AG04450 (cell line): Measurements from ENCODE around the gene MYO1E. TPM values are rescaled to one million over a fixed set of nuclear protein-coding genes. Genes with fewer than 3 reads are reported as not detected.
A peak's percentile ranks its signal among the peaks of the same experiment; 100 is the strongest.

Experiments
- CTCF ChIA-PET: fragments of 300-600, 350-600 bp; formaldehyde crosslinking; extraction: SDS; loops from one replicate; lab custom pipeline; 2022; ENCODE audit warnings: antibody characterized with exemption, inconsistent platforms; lab: Charles Lee
- POLR2A ChIA-PET: fragments of 350-600 bp; formaldehyde crosslinking; extraction: SDS; loops from one replicate; lab custom pipeline; 2021; ENCODE audit warnings: antibody characterized with exemption, inconsistent platforms; lab: Yijun Ruan, JAX
- DNase-seq: peaks from one replicate; pipeline ENCODE4 v3.0.0-alpha.2; 2011; ENCODE audit warnings: low read depth, low spot score
- H3K27ac ChIP-seq: one replicate; pipeline ENCODE4 v1.5.1; 2012; ENCODE audit warnings: low read depth, low read length, control low read depth
- H3K27me3 ChIP-seq: one replicate; pipeline ENCODE4 v1.6.0; 2012; ENCODE audit warnings: low read length; ENCODE audit not compliant: control insufficient read depth, insufficient read depth
- H3K4me3 ChIP-seq: 2 replicates; pipeline ENCODE4 v1.5.1; 2011; ENCODE audit warnings: mild to moderate bottlenecking, low read depth, low read length, control low read depth
- H3K9me3 ChIP-seq: 2 replicates; pipeline ENCODE4 v1.5.1; 2012; ENCODE audit warnings: low read length; ENCODE audit not compliant: control insufficient read depth, insufficient read depth
- CTCF ChIP-seq: IDR thresholded peaks from 2 replicates; pipeline ENCODE4 v1.5.1; 2011; ENCODE audit warnings: low read depth, low read length, control low read depth, inconsistent platforms
- polyA plus RNA-seq: library from polyadenylated mRNA; depleted of rRNA; stranded (reverse); fragments of >200 nt; gene quantifications from 2 replicates; pipeline ENCODE4 v1.2.3, GENCODE V29; 2011

The MYO1E gene
- polyA plus RNA-seq, 1 experiment: 49.1 TPM

GRCh38 chr15:59115047-59115446 lies 257.6 kb downstream of the MYO1E start:
- ChIA-PET POLR2A (no interaction called here), CTCF (no interaction called here)
- Histone ChIP-seq H3K9me3 (no peaks in the 10 kb centered on the region), H3K4me3 (no peak overlapping the region), H3K27me3 (no peaks in the 10 kb centered on the region), H3K27ac (no peak overlapping the region)
- no peak for DNase-seq
- TF ChIP-seq CTCF: no peak

DNA sequence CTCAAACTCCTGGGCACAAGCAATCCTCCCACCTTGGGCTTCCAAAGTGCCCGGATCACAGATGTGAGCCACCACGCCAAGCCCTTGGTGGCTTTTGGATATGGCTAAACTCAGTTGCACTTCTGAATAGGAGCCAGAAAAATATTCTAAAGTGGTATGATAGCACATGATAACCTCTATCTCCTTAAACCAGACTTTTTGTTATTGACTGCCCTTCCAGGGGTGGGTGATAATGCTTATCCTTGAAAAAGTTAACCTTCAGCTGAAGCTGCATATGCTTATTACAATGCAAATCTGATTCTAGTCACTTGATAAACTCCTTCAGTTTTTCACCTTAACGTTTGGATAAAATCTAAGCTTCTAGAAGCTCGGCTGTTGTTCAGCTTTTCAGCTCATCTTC lies 261.4 kb downstream of the MYO1E start:
- POLR2A ChIA-PET: no interaction called here
- H3K27ac ChIP-seq: no peak overlapping the region
- no peaks in the 10 kb centered on the region for H3K9me3 ChIP-seq
- no peak overlapping the region for H3K4me3 ChIP-seq
- no peak for DNase-seq
- H3K27me3 ChIP-seq: no peaks in the 10 kb centered on the region
- TF ChIP-seq CTCF: no peak
- CTCF ChIA-PET: interaction anchor here (0.9 to 1.3 kb wide), 2 partner anchors 153 to 418 kb away, joined by 3 read pairs; no protein-coding TSS in a partner anchor

DNA sequence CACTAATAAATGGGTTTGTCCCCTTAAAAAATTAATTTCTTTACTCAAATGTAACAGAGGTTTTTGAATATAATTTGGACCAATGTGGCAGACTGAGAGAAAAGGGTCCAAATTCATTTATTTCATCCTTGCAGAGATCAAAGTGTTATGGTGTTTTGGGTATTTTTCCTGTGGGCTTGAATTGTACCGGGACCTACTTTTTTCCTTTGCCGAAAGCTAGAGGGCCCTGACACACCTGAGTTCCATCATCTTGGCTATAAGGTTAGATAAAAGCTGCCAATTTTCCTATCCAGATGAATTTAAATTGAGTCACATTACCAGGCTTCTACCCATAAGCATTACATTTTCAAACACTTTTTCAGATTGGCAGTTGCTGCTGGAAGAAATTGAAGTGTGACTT lies 266.8 kb downstream of the MYO1E start:
- TF ChIP-seq CTCF: peak; percentile 16; the same call in 1 of the 2 replicates
- no peak for DNase-seq
- Histone ChIP-seq H3K4me3 (peak overlapping the region; percentile 92), H3K9me3 (no peaks in the 10 kb centered on the region; the same call in 1 of the 2 replicates), H3K27me3 (no peaks in the 10 kb centered on the region), H3K27ac (no peak overlapping the region)
- CTCF ChIA-PET: interaction anchor here (2.4 kb wide), 1 partner anchor 423 kb away, joined by 13 read pairs; no protein-coding TSS in a partner anchor
- POLR2A ChIA-PET: no interaction called here

DNA sequence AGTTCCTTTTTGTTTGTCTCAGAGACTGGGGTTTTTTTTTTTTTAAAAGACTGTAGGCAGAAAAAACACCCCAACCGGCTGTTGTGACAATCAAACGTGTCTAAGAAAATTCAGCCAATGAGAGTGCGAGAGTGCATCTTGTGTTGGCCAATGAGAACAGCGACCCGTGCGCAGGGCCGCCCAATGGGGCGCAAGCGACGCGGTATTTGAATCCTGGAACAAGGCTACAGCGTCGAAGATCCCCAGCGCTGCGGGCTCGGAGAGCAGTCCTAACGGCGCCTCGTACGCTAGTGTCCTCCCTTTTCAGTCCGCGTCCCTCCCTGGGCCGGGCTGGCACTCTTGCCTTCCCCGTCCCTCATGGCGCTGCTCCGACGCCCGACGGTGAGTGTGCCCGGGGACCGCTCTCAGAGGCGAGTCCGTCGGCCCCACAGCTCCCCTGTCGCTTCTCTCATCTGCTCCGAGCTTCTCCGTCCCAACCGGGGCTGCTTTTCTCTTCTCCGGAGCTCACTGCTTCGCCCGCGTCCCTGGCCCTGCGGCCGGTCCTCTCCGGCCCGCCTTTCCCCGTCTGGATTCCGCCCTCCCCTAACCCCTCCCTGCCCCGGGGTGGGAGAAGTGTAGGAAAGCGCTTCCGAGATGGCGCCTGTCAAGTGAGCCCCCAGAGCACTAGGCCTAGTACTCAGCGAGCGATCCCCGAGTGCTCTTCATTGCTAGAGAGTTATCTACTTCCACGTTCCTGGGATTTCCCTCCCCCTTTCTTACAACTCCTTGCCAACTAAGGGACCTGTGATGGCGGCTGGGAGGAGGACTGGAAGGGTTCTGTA lies 267.5 kb downstream of the MYO1E start, which contains the start of gene CCNB2:
CCNB2 (plus strand) TSS at position 235 of the 821 bp plus-strand sequence; CDS start at position 358, 123 bp downstream.
- Histone ChIP-seq H3K27ac (peak within 1 kb of the TSS; percentile 86), H3K9me3 (no peaks in the 10 kb centered on the region; the same call in 1 of the 2 replicates), H3K4me3 (peak within 1 kb of the TSS; percentile 92), H3K27me3 (no peaks in the 10 kb centered on the region)
- no peak for TF ChIP-seq CTCF
- POLR2A ChIA-PET: no interaction called here
- peak; percentile 83 for DNase-seq
- CTCF ChIA-PET: interaction anchor here (2.4 kb wide), 1 partner anchor 424 kb away, joined by 13 read pairs; no protein-coding TSS in a partner anchor

DNA sequence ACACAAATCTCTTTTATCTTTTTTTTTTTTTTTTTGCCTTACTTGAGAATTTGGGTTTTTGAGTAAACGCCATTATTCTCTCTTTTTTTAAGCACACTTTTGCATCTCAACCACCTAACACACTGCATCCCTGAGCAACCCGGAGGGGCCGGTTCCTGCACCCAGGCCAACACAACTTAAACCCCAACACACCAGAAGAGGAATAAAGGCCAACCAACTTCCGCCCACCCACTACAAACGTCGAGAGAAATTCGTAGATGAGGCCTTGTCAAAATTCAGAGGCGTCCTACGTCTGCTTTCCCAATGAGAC lies 268.1 kb downstream of the MYO1E start:
- DNase-seq: no peak
- POLR2A ChIA-PET: no interaction called here

More for the DNA sequence above, 268.1 kb downstream of the MYO1E start:
- Histone ChIP-seq H3K27me3 (no peaks in the 10 kb centered on the region), H3K4me3 (peak overlapping the region; percentile 92), H3K9me3 (no peaks in the 10 kb centered on the region; the same call in 1 of the 2 replicates), H3K27ac (peak overlapping the region; percentile 86)
- CTCF ChIA-PET: no interaction called here
- no peak for TF ChIP-seq CTCF
